ENCODE results near the gene SLC18A2. TPM values are rescaled to one million over a fixed set of nuclear protein-coding genes. Genes with fewer than 3 reads are reported as not detected.

SLC18A2 gene
- polyA plus RNA-seq, 3 donors: 0.14 TPM; not detected in 2

DNA sequence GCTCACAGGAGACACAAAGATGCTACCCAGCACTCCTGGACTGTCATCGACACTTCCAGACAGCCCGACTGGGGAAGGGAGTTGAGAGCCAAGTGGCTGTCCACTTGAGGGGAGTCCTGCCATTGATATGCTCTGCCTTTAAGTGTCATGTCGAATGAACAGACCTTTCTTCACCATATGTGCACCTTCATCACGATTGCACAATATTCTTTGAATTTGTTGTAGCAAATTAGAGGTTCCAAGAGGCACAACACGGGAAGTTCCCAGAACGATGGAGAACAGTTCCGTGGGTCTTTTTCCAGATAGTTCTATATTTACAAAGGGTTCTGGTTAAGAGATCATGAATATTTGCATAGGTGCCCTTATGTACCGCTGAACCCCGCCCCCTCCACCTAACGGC, 16.0 kb downstream of the SLC18A2 start:
- WGBS (ENCODE audit: insufficient coverage): 100% methylated on average over 3 of the region's 10 CpGs
- H3K79me2 ChIP-seq (ENCODE audit: insufficient read depth, low read length): no peaks in the 10 kb centered on the region
- TF ChIP-seq, protein P1, sequence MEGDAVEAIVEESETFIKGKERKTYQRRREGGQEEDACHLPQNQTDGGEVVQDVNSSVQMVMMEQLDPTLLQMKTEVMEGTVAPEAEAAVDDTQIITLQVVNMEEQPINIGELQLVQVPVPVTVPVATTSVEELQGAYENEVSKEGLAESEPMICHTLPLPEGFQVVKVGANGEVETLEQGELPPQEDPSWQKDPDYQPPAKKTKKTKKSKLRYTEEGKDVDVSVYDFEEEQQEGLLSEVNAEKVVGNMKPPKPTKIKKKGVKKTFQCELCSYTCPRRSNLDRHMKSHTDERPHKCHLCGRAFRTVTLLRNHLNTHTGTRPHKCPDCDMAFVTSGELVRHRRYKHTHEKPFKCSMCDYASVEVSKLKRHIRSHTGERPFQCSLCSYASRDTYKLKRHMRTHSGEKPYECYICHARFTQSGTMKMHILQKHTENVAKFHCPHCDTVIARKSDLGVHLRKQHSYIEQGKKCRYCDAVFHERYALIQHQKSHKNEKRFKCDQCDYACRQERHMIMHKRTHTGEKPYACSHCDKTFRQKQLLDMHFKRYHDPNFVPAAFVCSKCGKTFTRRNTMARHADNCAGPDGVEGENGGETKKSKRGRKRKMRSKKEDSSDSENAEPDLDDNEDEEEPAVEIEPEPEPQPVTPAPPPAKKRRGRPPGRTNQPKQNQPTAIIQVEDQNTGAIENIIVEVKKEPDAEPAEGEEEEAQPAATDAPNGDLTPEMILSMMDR (IDR thresholded peaks at IDR 0.05): no peak
- no peak overlapping the region for H3K4me3 ChIP-seq (replicated peaks in 1 of 3; ENCODE audit: low read depth in 2 of 3, low read length in 3 of 3)
- intact Hi-C loops (cut with micrococcal nuclease): no loop called here
- Mint-ChIP-seq H3K4me3 (no peak overlapping the region), H3K27ac (no peak overlapping the region), H3K36me3 (no peaks in the 10 kb centered on the region), H3K27me3 (ENCODE audit: low read depth in 3 of 3) (peaks cover 0 to 7% (median 3%) of the 10 kb centered on the region in 3 donors), H3K9me3 (no peaks in the 10 kb centered on the region), H3K4me1 (peaks cover 22% of the 10 kb centered on the region)
- no peaks in the 10 kb centered on the region for H4K20me1 ChIP-seq (ENCODE audit: insufficient read depth, low read length)
- peaks cover 0 to 13% of the 10 kb centered on the region in 2 donors for H3K4me1 ChIP-seq (ENCODE audit: control insufficient read depth in 1 of 2, insufficient read depth in 2 of 2, low read length in 2 of 2)
- no peaks in the 10 kb centered on the region for H3K36me3 ChIP-seq (replicated peaks in 1 of 2; ENCODE audit: control insufficient read depth in 1 of 2, insufficient read depth in 2 of 2, low read length in 2 of 2)
- no peak overlapping the region for H2AFZ ChIP-seq (ENCODE audit: insufficient read depth, low read depth, low read length, poor library complexity, severe bottlenecking)
- no peak overlapping the region for H3K4me2 ChIP-seq (replicated peaks; ENCODE audit: extremely low read depth, low read length, poor library complexity, severe bottlenecking)
- DNase-seq: no peak
- no peaks in the 10 kb centered on the region for H3K9me3 ChIP-seq (replicated peaks in 1 of 2; ENCODE audit: control insufficient read depth in 1 of 2, insufficient read depth in 1 of 2, low read length in 2 of 2)
- H3K9ac ChIP-seq (ENCODE audit: insufficient read depth, low read length, poor library complexity, severe bottlenecking): no peak overlapping the region
- H3K27ac ChIP-seq (ENCODE audit: low read depth in 1 of 2, low read length in 2 of 2): no peak overlapping the region
- H3K27me3 ChIP-seq (ENCODE audit: control insufficient read depth in 2 of 2, insufficient read depth in 2 of 2, low read length in 2 of 2): no peaks in the 10 kb centered on the region

GRCh38 chr10:117257721-117258120, 16.8 kb downstream of the SLC18A2 start:
- H3K27me3 Mint-ChIP-seq (ENCODE audit: low read depth in 3 of 3): peaks cover 0 to 7% (median 4%) of the 10 kb centered on the region in 3 donors
- H3K4me3 Mint-ChIP-seq: no peak overlapping the region
- WGBS (ENCODE audit: insufficient coverage): 100% methylated on average over 1 of the region's 3 CpGs
- Histone ChIP-seq H2AFZ (ENCODE audit: insufficient read depth, low read depth, low read length, poor library complexity, severe bottlenecking) (no peak overlapping the region), H3K27ac (ENCODE audit: low read depth in 1 of 2, low read length in 2 of 2) (no peak overlapping the region), H3K36me3 (replicated peaks in 1 of 2; ENCODE audit: control insufficient read depth in 1 of 2, insufficient read depth in 2 of 2, low read length in 2 of 2) (no peaks in the 10 kb centered on the region), H3K9me3 (replicated peaks in 1 of 2; ENCODE audit: control insufficient read depth in 1 of 2, insufficient read depth in 1 of 2, low read length in 2 of 2) (no peaks in the 10 kb centered on the region), H3K4me1 (ENCODE audit: control insufficient read depth in 1 of 2, insufficient read depth in 2 of 2, low read length in 2 of 2) (peaks cover 0 to 13% of the 10 kb centered on the region in 2 donors), H4K20me1 (ENCODE audit: insufficient read depth, low read length) (no peaks in the 10 kb centered on the region), H3K9ac (ENCODE audit: insufficient read depth, low read length, poor library complexity, severe bottlenecking) (no peak overlapping the region), H3K4me2 (replicated peaks; ENCODE audit: extremely low read depth, low read length, poor library complexity, severe bottlenecking) (no peak overlapping the region), H3K4me3 (replicated peaks in 1 of 3; ENCODE audit: low read depth in 2 of 3, low read length in 3 of 3) (no peak overlapping the region), H3K27me3 (ENCODE audit: control insufficient read depth in 2 of 2, insufficient read depth in 2 of 2, low read length in 2 of 2) (no peaks in the 10 kb centered on the region), H3K79me2 (ENCODE audit: insufficient read depth, low read length) (no peaks in the 10 kb centered on the region)
- no peak overlapping the region for H3K27ac Mint-ChIP-seq
- no peak for DNase-seq
- intact Hi-C loops (cut with micrococcal nuclease): no loop called here
- TF ChIP-seq, protein P1 (IDR thresholded peaks at IDR 0.05): no peak
- H3K4me1 Mint-ChIP-seq: peaks cover 22% of the 10 kb centered on the region
- H3K9me3 Mint-ChIP-seq: no peaks in the 10 kb centered on the region
- H3K36me3 Mint-ChIP-seq: no peaks in the 10 kb centered on the region
